ENCODE measurements around the gene ZFYVE1.

- TF ChIP-seq CTCF (IDR thresholded peaks at IDR 0.05; ENCODE audit: extremely low read depth in 1 of 2, insufficient read depth in 1 of 2, low read depth in 1 of 2, low read length in 2 of 2): no peak
- no peak for TF ChIP-seq FOS (IDR thresholded peaks at IDR 0.05; ENCODE audit: borderline replicate concordance, insufficient read depth, low read length)
- TF ChIP-seq, protein P1, sequence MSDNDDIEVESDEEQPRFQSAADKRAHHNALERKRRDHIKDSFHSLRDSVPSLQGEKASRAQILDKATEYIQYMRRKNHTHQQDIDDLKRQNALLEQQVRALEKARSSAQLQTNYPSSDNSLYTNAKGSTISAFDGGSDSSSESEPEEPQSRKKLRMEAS (IDR thresholded peaks at IDR 0.05; ENCODE audit: insufficient read depth, insufficient read length): no peak
- TF ChIP-seq POLR2A (IDR thresholded peaks at IDR 0.05; ENCODE audit: low read depth, low read length): no peak
- no peak for TF ChIP-seq EZH2 (IDR thresholded peaks at IDR 0.05; ENCODE audit: borderline replicate concordance, low read depth, low read length, severe bottlenecking)
- no peak for TF ChIP-seq JUN (IDR thresholded peaks at IDR 0.05; ENCODE audit: borderline replicate concordance, insufficient read depth, insufficient read length, low read depth)
- no peak for TF ChIP-seq POLR2AphosphoS5 (IDR thresholded peaks at IDR 0.05; ENCODE audit: insufficient read depth, low read depth, low read length)
- no peak for TF ChIP-seq MYC (IDR thresholded peaks at IDR 0.05; ENCODE audit: low read depth, low read length)
- TF ChIP-seq GATA2 (IDR thresholded peaks at IDR 0.05; ENCODE audit: insufficient read depth, insufficient read length, low read depth, low read length): no peak
Observed at GRCh38 chr14:72968316-72968715, 58.6 kb downstream of the ZFYVE1 start.
